Measurements from ENCODE around the gene APIP.

Gene APIP

DNA sequence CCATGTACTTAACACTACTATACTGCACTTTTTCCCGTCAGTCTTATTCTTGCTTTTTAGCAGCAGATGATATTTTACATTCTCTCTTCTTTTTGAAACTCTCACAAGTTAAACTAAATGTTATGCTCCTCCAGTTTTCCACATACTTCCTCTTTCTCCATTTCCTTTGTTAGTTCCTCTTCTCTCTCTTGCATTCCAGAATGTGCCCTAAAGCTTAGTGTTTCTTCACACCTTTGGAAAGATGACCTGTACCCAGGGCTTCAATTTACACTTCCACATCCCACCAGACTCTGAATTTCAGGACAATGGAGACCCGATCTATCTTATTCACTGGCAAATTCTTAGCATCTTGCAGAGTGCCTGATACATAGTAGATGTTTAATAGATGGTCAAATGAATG lies 51.8 kb downstream of the APIP start:
- no peak for TF ChIP-seq EZH2phosphoT487 (conservative IDR thresholded peaks at IDR 0.05; ENCODE audit: low read length)
- TF ChIP-seq, protein P1, sequence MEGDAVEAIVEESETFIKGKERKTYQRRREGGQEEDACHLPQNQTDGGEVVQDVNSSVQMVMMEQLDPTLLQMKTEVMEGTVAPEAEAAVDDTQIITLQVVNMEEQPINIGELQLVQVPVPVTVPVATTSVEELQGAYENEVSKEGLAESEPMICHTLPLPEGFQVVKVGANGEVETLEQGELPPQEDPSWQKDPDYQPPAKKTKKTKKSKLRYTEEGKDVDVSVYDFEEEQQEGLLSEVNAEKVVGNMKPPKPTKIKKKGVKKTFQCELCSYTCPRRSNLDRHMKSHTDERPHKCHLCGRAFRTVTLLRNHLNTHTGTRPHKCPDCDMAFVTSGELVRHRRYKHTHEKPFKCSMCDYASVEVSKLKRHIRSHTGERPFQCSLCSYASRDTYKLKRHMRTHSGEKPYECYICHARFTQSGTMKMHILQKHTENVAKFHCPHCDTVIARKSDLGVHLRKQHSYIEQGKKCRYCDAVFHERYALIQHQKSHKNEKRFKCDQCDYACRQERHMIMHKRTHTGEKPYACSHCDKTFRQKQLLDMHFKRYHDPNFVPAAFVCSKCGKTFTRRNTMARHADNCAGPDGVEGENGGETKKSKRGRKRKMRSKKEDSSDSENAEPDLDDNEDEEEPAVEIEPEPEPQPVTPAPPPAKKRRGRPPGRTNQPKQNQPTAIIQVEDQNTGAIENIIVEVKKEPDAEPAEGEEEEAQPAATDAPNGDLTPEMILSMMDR (IDR thresholded peaks at IDR 0.05; ENCODE audit: insufficient read depth, low read length, poor library complexity, severe bottlenecking): no peak
- Histone ChIP-seq H3F3A (ENCODE audit: insufficient read depth) (no peaks in the 10 kb centered on the region), H3K27ac (ENCODE audit: low read depth, low read length) (no peak overlapping the region), H3K9me3 (ENCODE audit: insufficient read depth, low read length) (no peaks in the 10 kb centered on the region), H4K20me1 (ENCODE audit: low read depth, low read length) (no peaks in the 10 kb centered on the region), H2AFZ (ENCODE audit: low read depth, low read length, severe bottlenecking) (no peak overlapping the region), H3K36me3 (ENCODE audit: low read length) (no peaks in the 10 kb centered on the region), H3K4me2 (ENCODE audit: low read depth, low read length, poor library complexity, severe bottlenecking) (no peak overlapping the region), H3K27me3 (ENCODE audit: low read length) (no peaks in the 10 kb centered on the region), H3K4me3 (ENCODE audit: insufficient read depth, low read length, poor library complexity, severe bottlenecking) (no peak overlapping the region), H3K9ac (ENCODE audit: low read length) (no peak overlapping the region), H3K79me2 (ENCODE audit: insufficient read depth, low read length) (no peaks in the 10 kb centered on the region), H3K9me2 (replicated peaks; ENCODE audit: insufficient read depth, low read length) (no peaks in the 10 kb centered on the region)

DNA sequence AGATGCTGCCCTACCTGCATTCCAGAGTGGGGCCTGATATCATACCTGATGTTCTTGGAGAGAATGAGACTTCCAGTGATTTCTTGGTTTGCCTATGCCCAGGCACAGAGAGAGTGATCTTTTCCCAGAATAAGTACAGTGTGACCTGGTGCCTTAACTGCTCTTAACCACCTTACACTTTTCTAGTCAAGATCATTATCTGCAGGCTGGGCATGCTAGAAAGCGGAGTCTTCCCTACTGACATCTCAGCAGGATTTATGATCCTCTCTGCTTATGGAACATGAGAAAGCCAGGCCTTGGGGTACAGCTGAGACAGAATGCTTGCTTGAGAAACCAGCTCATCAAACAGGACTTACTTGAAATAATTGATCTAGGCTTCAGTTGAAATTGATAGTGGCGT lies 53.1 kb downstream of the APIP start:
- H3K4me3 ChIP-seq (ENCODE audit: insufficient read depth, low read length, poor library complexity, severe bottlenecking): no peak overlapping the region
- no peak overlapping the region for H3K9ac ChIP-seq (ENCODE audit: low read length)
- H3K27me3 ChIP-seq (ENCODE audit: low read length): no peaks in the 10 kb centered on the region
- H3K9me2 ChIP-seq (replicated peaks; ENCODE audit: insufficient read depth, low read length): no peaks in the 10 kb centered on the region
- no peak for TF ChIP-seq EZH2phosphoT487 (conservative IDR thresholded peaks at IDR 0.05; ENCODE audit: low read length)
- TF ChIP-seq, protein P1 (IDR thresholded peaks at IDR 0.05; ENCODE audit: insufficient read depth, low read length, poor library complexity, severe bottlenecking): no peak
- H3K79me2 ChIP-seq (ENCODE audit: insufficient read depth, low read length): no peaks in the 10 kb centered on the region
- H2AFZ ChIP-seq (ENCODE audit: low read depth, low read length, severe bottlenecking): no peak overlapping the region
- H3K4me2 ChIP-seq (ENCODE audit: low read depth, low read length, poor library complexity, severe bottlenecking): no peak overlapping the region
- no peaks in the 10 kb centered on the region for H4K20me1 ChIP-seq (ENCODE audit: low read depth, low read length)
- H3K9me3 ChIP-seq (ENCODE audit: insufficient read depth, low read length): no peaks in the 10 kb centered on the region
- H3K36me3 ChIP-seq (ENCODE audit: low read length): no peaks in the 10 kb centered on the region
- H3K27ac ChIP-seq (ENCODE audit: low read depth, low read length): no peak overlapping the region
- no peaks in the 10 kb centered on the region for H3F3A ChIP-seq (ENCODE audit: insufficient read depth)

DNA sequence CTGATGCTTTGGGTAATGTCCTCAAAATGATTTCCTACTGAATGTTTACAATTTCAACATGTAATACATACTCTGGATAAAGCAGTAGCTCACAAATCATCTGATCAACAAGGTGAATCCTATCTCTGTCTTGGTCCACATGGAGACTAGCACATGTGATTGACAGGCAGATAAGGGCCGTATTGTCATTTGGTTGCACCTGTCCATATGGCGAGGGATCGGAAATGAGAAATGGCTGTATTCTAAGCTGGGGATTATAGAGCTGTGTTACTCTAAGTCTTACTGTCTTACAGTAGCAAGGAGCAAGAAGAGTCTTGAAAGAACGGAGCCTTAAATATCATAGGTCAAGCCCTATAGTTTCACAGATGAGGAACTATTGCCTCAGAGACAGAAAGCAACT lies 55.7 kb downstream of the APIP start:
- Histone ChIP-seq H3K9me2 (replicated peaks; ENCODE audit: insufficient read depth, low read length) (no peaks in the 10 kb centered on the region), H3K36me3 (ENCODE audit: low read length) (no peaks in the 10 kb centered on the region), H3K27ac (ENCODE audit: low read depth, low read length) (no peak overlapping the region), H4K20me1 (ENCODE audit: low read depth, low read length) (no peaks in the 10 kb centered on the region), H3K79me2 (ENCODE audit: insufficient read depth, low read length) (no peaks in the 10 kb centered on the region), H3K4me2 (ENCODE audit: low read depth, low read length, poor library complexity, severe bottlenecking) (no peak overlapping the region), H3F3A (ENCODE audit: insufficient read depth) (no peaks in the 10 kb centered on the region), H3K9me3 (ENCODE audit: insufficient read depth, low read length) (no peaks in the 10 kb centered on the region), H3K27me3 (ENCODE audit: low read length) (no peaks in the 10 kb centered on the region), H3K9ac (ENCODE audit: low read length) (no peak overlapping the region), H3K4me3 (ENCODE audit: insufficient read depth, low read length, poor library complexity, severe bottlenecking) (no peak overlapping the region), H2AFZ (ENCODE audit: low read depth, low read length, severe bottlenecking) (no peak overlapping the region)
- TF ChIP-seq, protein P1 (IDR thresholded peaks at IDR 0.05; ENCODE audit: insufficient read depth, low read length, poor library complexity, severe bottlenecking): no peak
- TF ChIP-seq EZH2phosphoT487 (conservative IDR thresholded peaks at IDR 0.05; ENCODE audit: low read length): no peak

All from SU-DHL-6 (cell line).